HG03469 (cell line): ENCODE data around the gene ZBTB11.
"Not testable (repeated sequence)": the region's sequence is repeated elsewhere in the genome, so short reads cannot be mapped to it uniquely, and the experiment has no call there.

Experiments
- ATAC-seq: cut with Tn5 transposase; IDR thresholded peaks from one replicate; pipeline ENCODE4 v1.9.1; 2021; ENCODE audit warnings: mild to moderate bottlenecking, moderate library complexity, moderate number of reproducible peaks; ENCODE audit not compliant: unreplicated experiment

ZBTB11 gene

DNA sequence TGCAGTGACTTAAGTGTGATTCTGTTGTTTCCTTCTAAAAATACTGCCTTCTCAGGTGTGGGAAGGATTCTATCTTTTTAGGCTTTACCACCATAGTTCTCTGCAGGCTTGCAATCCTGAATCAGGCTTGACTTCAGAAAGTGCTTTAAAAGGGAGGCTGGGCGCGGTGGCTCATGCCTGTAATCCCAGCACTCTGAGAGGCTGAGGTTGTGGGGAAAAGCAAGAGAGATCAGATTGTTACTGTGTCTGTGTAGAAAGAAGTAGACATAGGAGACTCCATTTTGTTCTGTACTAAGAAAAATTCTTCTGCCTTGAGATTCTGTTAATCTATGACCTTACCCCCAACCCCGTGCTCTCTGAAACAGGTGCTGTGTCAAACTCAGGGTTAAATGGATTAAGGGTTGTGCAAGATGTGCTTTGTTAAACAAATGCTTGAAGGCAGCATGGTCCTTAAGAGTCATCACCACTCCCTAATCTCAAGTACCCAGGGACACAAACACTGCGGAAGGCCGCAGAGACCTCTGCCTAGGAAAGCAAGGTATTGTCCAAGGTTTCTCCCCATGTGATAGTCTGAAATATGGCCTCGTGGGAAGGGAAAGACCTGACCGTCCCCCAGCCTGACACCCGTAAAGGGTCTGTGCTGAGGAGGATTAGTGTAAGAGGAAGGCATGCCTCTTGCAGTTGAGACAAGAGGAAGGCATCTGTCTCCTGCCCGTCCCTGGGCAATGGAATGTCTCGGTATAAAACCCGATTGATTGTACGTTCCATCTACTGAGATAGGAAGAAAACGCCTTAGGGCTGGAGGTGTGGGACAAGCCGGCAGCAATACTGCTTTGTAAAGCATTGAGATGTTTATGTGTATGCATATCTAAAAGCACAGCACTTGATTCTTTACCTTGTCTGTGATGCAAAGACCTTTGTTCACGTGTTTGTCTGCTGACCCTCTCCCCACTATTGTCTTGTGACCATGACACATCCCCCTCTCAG is 15.0 kb upstream of the ZBTB11 start:
- ATAC-seq, result not testable (repeated sequence)

DNA sequence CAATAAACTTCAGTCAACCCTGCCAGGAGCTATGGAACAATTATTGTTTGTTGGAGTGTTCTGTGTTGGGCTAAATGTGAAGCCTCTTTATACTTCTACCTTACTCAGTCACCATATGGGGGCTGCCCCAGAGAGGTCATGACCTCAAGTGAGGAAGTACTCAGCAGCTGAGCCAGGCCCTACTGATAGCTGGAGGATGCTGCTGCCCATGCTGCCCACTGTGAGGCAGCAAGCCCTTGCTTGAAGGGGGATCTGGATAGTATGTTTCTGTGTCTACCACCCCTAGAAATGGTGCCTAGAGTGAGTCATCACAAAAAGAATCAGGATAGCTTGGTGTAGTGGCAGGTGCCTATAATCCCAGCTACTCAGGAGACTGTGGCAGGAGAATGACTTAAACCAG is 14.0 kb upstream of the ZBTB11 start:
- ATAC-seq, result peak; percentile 40

DNA sequence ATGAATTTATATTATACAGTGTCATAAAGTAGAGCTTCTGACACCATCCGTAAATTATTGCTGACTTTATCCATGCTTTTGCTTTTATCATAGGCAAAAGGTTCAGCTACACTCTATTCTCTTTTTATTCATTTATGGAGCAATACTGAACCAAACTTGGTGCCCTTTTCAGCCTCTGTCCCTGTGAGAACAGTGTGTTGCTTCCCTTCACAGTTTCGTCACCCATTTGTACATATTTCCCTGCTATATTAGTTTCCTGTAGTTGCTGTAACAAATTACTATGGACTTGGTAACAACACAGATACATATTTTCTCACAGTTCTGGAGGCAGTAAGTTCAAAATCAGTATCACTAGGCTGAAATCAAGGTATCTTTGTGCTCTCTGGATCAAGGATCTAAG is 12.4 kb upstream of the ZBTB11 start:
- no peak for ATAC-seq

DNA sequence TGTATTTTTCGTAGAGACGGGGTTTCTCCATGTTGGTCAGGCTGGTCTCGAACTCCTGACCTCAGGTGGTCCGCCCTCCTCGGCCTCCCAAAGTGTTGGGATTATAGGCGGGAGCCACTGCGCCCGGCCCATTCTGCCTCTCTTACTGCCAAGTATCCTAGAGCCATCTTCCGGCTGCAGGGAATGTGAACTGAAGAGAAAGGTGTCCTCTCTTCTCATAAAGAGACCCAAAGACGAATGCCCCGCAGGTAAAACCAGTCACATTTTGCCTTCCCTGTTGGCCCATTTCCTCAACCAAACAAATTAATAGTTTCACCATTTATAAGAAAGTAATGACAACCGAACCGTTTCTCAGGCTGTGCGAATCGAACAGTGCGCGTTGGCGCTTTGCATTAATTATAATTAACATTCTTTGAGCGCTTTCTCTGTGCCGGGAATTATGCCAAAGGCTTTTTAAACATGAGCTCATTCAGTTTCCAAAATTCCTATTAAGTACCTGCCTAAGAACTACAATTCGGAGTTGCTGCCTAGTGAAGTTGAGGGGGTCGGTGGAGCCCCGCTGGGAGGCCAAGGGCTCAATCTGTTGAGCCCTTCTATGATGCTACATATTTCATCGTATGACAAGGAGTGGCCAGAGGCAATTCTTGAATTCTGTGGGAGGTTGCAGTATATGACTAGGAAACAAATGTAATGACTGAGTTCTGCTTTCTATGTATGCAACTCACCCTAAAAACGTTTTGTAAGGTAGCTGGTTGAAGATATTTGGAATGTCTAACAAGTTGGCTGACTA is 10.4 kb upstream of the ZBTB11 start:
- no peak for ATAC-seq

DNA sequence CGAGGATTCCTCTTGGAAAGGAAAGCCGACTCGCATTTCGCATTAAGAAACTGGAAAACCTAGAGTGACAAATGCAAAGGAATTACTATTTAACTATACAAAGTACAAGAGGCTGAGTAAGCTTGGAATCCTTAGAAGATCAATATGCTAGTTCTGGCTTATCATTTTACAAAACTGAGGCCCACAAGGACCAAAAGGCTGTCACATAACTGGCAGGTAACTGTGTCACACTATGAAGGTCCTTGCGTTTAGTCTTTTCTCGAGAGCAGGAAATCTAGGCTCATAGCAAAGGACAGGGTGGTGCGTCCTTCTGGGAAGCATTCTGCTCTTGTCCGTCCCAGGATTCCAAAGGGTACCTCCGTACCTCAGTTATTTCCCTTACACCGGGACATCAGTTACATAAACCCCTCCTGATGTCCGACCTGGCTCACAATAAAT is 9.0 kb upstream of the ZBTB11 start:
- ATAC-seq, result no peak

DNA sequence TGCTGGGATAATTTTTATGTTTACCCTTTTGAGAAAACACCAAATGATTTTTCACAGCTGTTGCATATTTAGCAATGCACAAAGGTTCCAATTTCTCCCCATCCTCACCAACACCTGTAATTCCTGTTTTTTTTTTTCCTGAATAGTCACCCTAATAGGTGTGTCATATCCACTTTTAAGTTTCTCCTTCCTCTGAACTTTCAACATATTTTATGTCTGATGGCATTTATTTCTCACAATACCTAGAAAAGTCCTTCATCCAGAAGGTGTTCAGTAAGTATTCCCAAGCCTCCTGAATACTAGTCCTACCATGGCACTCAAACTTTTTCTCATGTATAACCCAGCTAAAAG is 8.1 kb upstream of the ZBTB11 start:
- ATAC-seq, result no peak

DNA sequence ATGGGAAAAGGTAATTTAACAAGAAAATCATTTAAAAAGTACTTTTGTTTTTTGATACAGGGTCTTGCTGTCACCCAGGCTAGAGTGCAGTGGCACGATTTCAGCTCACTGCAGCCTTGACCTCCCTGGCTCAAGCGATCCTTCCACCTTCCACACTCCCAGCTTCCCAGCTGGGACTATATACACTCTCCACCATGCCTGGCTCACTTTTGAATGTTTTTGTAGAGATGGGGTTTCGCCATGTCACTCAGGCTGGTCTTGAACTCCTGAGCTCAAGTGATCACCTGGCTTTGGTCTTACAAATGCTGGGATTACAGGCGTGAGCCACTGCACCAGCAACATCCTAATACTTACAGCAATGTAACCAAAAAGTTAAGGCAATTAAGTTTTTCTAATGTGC is 3.5 kb upstream of the ZBTB11 start:
- ATAC-seq, result no peak

DNA sequence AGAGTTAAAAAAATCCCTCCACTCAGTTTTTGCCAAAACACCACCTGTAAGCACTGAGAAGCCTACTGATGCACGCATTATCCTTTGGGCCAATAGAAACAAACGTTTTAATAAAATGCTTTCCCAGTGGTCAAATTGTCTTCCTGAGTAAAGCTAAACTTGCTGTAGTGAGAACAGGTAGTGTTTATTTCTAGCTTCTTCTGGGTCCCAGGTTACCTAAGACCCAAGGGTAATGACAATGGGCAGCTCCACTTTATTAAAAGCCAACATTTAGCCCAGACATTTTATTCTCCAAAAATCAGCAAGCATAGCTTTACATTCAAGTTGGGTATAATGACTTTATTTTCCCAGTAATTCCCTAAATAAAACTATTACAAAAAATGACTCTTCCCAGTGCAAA is 1.9 kb upstream of the ZBTB11 start:
- ATAC-seq, result not testable (repeated sequence)

DNA sequence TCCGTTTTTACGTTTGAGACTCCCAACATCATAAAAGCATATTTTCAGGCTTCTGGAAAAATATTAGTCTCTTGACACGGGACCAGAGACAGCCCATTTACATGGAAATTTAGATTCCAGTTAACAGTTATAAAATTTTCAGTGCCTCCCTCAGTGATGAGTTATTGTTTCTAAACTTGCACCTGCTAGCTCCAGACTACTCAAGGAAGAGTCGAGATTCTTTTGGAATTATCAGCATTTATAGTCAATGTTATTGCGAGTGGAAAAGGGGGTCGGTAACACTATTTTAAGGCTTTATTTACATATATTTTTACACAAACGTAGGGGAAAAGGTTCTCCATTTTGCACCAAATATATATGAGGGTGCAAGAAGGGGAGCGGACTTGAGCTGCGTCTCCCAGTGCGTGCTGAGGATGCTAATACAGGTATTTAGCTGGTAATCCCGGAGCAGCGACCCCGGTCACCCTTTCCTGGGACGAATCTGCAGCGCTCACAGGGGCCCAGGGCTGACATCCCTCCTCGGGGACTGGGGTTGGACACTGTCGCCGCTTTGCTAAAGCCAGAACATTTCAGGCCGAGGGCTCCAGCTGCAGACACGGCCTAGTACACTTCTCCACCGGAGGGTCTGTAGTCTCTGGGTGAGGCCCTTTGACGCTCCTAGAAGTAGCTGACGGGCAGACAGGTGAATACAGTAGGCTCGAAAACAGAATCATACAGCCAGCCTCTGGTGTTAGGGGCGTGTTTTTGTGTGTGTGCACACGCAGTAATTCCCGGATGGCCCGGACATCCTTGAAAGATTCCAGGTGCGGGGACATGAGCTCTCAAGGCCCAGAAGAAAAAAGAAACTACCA is 729 bp upstream of the ZBTB11 start:
- no peak for ATAC-seq

DNA sequence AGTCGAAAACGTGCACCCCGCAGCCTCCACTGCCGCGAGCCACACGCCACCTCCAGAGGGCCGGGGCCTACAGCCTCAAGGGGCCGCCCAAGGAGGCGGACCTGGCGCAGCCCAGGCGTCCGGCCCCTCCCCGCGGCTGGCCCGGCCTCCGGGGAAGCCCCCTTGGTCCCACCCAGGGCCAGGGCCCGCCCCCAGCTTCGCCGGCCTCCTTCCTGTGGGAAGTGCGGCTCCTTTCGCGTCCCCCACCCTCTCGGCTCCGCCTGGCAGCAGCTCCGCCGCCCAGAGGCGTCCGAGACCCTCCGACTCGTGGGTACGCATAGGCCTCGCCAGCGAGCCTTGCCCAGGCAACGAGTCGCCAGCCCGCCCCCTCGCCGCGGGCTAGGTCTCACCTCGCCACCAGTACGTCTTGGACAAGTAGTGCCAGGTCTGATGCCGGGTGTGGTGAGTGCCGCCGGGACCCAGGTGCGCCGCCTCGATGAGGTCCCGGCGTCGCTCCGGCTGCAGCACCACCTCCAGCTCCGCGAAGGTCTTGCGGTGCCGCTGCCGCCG is 642 bp downstream of the ZBTB11 start:
- peak; percentile 70 for ATAC-seq

DNA sequence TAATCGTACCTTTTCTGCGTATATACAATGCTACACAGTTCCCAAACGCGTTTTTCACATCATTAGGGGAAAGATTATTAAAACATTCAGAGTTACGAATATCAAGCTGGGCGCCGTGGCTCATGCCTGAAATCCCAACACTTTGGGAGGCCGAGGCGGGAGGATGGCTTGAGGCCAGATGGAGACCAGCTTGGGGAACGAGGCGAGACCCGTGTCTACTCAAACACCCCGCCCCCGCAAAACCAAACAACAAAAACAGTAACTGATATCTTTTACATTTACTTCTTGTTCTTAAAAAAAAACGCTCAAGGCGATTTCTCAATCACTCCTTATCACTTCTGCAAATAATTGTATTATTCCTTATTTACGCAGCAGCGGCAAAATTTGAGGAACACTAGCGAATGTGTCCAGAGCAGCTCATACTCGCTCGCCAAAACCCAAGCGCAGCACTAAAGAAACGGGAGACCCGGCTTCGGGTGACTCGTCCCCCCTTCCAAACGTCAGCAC is 1.2 kb downstream of the ZBTB11 start:
- no peak for ATAC-seq

DNA sequence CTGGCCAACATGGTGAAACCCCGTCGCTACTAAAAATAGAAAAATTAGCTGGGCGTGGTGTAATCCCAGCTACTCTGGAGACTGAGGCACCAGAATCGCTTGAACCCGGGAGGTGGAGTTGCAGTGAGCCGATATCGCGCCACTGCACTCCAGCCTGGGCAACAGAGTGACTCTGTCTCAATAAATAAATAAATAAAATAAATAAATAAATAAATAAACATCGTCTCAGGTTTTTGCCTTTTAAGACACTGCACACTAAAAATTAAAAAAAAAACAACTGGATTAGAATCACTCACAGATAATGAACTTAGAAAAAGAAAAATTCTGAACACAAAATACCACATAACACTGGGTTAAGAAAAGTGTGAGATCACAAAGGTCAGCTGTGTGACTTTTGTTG is 2.4 kb downstream of the ZBTB11 start:
- ATAC-seq, result no peak

DNA sequence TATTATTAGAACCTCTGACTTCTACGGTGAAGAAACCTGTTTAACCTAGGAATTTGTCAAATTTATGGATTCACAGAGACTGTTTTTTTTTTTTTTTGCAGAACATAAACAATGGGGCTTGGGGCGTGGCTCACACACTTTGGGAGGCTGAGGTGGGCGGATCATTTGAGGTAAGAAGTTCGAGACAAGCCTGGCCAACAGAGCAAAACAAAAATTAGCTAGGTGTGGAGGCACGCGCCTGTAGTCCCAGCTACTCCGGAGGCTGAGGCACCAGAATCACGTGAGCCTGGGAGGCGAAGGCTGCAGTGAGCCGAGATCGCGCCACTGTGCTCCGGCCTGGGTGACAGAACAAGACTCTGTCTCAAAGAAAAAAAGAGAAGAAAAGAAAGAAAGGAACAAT is 3.0 kb downstream of the ZBTB11 start:
- ATAC-seq, result no peak

DNA sequence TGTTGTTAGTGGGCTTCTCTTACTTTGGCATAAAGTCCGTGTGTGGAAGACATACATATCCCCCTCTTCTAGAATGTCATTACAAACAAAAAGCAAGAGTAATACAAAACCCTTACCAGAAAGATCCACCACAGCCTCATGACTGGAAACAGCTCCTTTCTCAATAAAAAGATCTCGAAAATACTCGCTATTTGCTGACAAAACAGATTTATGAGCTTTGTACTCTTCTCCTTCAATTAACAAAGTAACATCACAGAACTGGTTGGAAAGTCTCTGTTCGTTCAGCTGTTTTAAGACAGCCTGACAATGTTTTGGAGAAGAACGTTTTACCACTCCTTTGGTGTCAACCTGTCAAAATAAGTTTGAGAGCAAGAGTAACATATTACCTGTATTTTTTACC is 5.9 kb downstream of the ZBTB11 start:
- no peak for ATAC-seq

DNA sequence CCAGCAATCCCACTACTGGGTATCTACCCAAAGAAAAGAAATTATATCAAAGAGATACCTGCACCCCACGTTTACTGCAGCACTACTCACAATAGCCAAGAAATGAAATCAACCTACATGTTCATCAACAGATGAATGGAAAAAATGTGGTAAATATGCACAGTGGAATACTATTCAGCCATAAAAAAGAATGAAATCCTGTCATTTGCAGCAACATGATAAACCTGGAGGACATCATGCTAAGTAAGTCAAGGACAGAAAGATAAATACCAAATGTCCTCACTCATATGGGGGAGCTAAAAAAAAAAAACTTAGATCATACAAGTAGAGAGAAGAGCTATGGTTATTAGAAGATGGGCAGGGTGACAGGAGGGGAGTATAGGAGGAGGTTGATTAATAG is 9.1 kb downstream of the ZBTB11 start:
- no peak for ATAC-seq

DNA sequence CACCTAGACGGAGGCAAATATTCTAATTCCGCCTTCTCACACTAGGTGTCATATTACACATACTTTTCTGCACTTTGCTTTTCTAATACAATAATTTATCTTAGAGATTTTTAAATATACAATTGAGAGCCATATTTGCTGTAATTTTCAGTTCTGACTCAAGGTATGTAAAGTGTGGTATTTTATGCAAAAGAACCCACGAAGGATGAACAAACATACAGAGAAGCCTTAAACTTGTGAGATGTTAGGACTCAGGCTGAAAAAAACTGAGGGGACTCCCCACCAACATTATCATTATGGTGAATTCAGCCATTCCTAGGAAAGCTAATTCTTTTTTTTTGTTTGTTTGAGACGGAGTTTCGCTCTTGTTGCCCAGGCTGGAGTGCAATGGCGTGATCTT is 9.6 kb downstream of the ZBTB11 start:
- ATAC-seq, result no peak

DNA sequence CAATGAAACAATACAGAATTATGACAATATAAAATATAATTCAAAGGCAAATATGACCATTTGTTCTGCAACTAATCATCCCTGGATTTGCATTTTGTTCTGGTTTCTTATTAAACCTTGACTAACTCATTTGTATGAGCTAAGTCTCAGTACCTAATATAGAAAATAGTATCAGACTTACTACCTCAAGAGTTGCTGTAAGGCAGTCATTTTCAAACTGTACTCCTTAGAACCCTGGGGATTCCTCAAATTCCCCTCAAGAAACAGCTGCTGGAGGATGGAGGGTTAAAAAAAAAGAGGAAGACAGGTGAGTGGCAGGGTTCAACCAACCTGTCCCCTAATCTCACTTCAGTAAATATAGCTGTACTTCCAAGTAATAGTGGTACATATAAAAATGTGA is 11.1 kb downstream of the ZBTB11 start:
- no peak for ATAC-seq

DNA sequence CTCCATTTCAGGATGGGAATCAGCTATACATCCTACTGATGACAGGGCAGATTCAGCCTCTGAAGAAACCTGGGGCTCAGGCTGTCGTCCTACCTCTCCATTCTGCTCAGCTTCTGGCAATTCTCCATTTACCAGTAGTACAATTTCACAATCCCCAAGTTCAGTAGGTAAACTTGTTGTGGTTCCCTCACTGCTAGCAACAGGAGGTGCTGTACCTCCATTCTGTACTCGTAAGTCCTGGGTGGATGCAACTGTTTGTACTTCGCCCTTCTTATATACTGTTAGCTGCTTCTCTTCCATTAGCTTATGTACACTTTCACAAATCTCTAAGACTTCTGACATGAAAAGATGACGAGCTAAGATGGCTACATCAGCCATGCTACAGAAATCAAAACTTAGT is 11.6 kb downstream of the ZBTB11 start:
- ATAC-seq, result no peak

DNA sequence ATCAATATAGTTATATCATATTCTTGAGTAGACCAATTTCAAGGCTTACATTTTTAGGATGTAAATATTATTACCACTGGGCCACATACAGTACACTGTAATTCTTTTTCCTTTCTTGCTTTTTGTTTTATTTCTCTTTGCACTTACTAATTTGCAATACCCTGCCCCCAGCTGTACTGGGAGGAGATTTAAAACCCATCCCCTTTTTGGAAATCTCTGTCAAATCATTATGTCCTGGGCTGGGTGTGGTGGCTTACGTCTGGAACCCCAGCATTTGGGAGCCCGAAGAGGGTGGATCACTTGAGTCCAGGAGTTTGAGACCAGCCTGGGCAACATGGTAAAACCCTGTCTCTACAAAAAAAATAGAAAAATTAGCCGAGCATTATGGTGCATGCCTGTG is 16.2 kb downstream of the ZBTB11 start:
- no peak for ATAC-seq

DNA sequence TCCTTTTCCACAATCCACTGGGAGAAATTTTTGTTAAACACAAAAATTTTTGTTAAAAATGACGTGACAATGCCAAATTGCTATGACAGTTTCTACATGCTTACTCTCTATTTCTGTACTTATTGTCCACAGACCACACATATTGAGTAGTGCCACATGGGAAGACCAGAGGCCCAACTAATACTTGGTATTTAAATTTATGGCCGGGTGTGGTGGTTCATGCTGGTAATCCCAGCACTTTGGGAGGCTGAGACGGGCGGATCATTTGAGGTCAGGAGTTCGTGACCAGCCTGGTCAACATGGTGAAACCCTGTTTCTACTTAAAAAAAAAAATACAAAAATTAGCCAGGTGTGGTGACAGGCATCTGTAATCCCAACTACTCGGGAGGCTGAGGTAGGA is 20.3 kb downstream of the ZBTB11 start:
- no peak for ATAC-seq

DNA sequence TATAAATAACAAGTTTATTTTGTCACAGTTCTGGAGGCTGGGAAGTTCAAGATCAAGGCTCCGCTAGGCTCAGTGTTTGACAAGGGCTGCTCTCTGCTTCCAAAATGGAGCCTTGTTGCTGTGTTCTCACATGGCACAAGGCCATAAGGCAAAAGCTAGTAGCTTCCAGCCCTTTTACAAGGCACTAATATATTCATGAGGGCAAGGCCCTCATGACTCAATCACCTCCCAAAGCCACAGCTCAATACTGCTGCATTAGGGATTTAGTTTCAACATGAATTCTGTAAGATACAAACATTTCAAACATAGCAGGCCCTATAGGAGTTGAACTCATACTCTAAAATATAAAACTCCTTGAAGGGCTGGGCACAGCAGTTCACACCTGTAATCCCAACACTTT is 30.2 kb downstream of the ZBTB11 start:
- no peak for ATAC-seq
